Myometrial cell (primary cell): ENCODE results near the gene GNRH2. TPM values are rescaled to one million over a fixed set of nuclear protein-coding genes. Genes with fewer than 3 reads are reported as not detected.

Experiments used
- total RNA-seq: library from RNA; depleted of rRNA; stranded (reverse); fragments of >200 nt; gene quantifications from 2 replicates; pipeline ENCODE4 v1.2.3, GENCODE V29; 2015

Gene GNRH2, protein sequence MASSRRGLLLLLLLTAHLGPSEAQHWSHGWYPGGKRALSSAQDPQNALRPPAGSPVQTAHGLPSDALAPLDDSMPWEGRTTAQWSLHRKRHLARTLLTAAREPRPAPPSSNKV
- 0.35 TPM in 1 of 2 replicates, not detected in the other for total RNA-seq

DNA sequence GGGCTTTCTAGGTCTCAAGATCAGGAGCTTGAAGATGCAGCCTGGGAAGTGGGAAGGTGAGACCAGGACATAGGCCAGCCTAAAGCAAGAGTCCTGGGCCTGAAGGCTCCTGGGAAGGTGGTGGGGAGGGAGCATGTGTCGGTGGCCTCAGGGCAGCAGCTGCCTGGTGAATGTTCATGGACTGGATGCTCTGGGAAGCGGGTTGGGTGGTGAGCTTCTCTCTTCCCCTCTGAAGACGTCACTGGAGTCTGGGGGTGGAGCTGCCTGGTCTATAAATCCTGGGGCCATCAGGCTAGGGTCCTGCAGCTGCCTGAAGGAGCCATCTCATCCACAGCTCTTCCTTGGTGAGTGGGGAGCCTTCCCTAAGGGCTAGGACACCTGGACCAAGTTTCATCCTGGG lies at the start of gene GNRH2:
Gene GNRH2 (plus strand): TSS at position 301 of the 400 bp plus-strand sequence. CDS start 793 bp downstream, outside the sequence.

DNA sequence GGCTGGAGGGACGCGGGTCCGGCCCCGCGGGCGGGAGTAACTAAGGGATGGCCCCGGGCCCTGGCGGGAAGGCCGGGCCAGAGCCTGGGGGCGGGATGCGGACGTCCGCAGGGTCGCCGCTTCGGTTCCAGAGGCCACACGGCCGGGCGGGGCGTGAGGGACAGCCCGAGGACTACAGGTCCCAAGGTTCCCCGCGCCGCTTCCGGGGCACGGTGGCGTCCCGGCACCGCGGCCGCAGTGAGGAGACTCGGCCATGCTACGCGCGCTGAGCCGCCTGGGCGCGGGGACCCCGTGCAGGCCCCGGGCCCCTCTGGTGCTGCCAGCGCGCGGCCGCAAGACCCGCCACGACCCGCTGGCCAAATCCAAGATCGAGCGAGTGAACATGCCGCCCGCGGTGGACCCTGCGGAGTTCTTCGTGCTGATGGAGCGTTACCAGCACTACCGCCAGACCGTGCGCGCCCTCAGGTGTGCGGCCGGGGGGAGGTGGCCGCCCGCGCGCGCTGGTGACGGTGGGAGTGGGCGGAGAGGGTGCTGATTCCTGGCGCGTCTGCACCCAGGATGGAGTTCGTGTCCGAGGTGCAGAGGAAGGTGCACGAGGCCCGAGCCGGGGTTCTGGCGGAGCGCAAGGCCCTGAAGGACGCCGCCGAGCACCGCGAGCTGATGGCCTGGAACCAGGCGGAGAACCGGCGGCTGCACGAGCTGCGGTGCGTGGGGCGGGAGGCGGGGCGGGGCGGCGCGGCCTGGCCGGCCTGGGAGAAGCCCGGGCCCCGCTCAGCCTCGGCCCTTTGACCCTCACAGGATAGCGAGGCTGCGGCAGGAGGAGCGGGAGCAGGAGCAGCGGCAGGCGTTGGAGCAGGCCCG lies 2.6 kb downstream of the GNRH2 start, which contains the start of gene MRPS26:
Gene MRPS26 (plus strand): TSS at position 237 of the 861 bp plus-strand sequence. CDS start 17 bp downstream, at position 254.

DNA sequence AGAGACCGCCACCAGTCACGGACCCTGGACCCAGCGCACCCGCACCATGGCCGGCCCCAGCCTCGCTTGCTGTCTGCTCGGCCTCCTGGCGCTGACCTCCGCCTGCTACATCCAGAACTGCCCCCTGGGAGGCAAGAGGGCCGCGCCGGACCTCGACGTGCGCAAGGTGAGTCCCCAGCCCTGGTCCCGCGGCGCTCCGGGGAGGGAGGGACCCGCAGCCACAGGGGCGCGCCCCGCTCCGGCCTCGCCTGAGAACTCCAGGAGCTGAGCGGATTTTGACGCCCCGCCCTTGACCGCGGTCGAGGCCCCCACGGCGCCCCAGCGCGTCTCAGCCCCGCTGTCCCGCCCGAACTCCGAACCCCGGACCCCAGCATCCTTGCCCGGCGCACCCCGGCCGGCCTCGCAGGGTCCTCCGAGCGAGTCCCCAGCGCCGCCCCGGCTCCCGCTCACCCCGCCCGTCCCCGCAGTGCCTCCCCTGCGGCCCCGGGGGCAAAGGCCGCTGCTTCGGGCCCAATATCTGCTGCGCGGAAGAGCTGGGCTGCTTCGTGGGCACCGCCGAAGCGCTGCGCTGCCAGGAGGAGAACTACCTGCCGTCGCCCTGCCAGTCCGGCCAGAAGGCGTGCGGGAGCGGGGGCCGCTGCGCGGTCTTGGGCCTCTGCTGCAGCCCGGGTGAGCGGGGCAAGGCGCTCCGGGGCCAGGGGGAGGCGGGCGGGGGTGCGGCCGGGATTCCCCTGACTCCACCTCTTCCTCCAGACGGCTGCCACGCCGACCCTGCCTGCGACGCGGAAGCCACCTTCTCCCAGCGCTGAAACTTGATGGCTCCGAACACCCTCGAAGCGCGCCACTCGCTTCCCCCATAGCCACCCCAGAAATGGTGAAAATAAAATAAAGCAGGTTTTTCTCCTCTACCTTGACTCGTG lies 28.4 kb downstream of the GNRH2 start, which contains the start of gene OXT:
Gene OXT (plus strand): TSS at position 11 of the 920 bp plus-strand sequence. CDS start 36 bp downstream, at position 47.

DNA sequence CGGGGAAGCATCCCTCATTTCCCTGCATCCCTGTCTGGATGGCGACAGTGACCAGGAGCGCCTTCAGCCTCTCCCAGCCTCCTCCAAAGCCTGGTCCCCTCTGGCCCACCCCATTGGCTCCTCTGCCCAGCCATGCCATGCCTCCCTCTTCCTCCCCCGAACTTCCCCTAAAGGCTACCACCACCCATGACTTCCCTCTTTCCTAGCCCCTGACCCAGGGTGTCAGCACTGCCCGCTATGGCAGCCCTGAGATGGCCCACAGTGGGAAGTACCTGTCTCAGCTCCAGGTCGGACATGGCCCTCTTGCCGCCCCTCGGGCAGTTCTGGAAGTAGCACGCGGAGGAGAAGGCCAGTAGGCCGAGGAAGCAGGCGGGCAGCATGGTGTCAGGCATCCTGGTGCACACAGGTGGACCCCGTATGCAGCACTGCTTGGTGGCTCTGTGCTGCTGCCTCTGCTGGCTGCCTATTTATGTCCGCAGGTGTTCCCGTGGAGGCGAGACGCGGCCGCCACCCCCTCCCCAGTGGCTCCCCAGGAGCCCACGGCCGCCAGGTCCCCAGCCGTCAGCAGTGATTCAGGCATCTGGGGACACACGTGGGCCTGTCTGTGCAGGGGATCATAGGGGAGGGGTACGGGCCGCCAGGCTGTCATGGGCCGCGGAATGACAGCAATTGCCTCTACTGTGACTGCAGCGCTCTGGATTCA lies 41.0 kb downstream of the GNRH2 start, which contains the start of gene AVP:
Gene AVP (minus strand): TSS at position 442 of the 703 bp plus-strand sequence. CDS start 50 bp downstream, at position 392.

Other genes starting within 250 kb of the GNRH2 start
- 6.4 and 10.1 TPM in 2 replicates for gene CPXM1, start 243.0 kb upstream of the GNRH2 start, total RNA-seq
- not detected in 2 replicates for gene C20orf141, start 228.6 kb upstream of the GNRH2 start, total RNA-seq
- under 0.01 TPM in 1 of 2 replicates, not detected in the other for gene TMEM239, start 227.3 kb upstream of the GNRH2 start, total RNA-seq
- 24.8 and 43.5 TPM in 2 replicates for gene PCED1A, start 203.0 kb upstream of the GNRH2 start, total RNA-seq
- 55.3 and 61.7 TPM in 2 replicates for gene VPS16, start 202.9 kb upstream of the GNRH2 start, total RNA-seq
- gene PTPRA, start 170.1 kb upstream of the GNRH2 start, total RNA-seq = 38.1 and 40.8 TPM in 2 replicates
- 52.6 and 59.1 TPM in 2 replicates for gene MRPS26, start 2.4 kb downstream of the GNRH2 start, total RNA-seq
- not detected in 2 replicates for gene OXT, start 28.0 kb downstream of the GNRH2 start, total RNA-seq
- not detected in 2 replicates for gene AVP, start 41.1 kb downstream of the GNRH2 start, total RNA-seq
- 8.9 and 12.2 TPM in 2 replicates for gene FASTKD5, start 116.2 kb downstream of the GNRH2 start, total RNA-seq
- 4.0 and 4.1 TPM in 2 replicates for gene UBOX5, start 116.2 kb downstream of the GNRH2 start, total RNA-seq
- 4.0 and 8.3 TPM in 2 replicates for gene LZTS3, start 129.9 kb downstream of the GNRH2 start, total RNA-seq
- gene DDRGK1, start 161.1 kb downstream of the GNRH2 start, total RNA-seq = 58.3 and 64.3 TPM in 2 replicates
- gene ITPA, start 165.9 kb downstream of the GNRH2 start, total RNA-seq = 81.3 and 85.6 TPM in 2 replicates
- gene SLC4A11, start 195.6 kb downstream of the GNRH2 start, total RNA-seq = 0.58 and 1.2 TPM in 2 replicates